GM12878 (cell line): Measurements from ENCODE around the gene EBF3. TPM values are rescaled to one million over a fixed set of nuclear protein-coding genes. Genes with fewer than 3 reads are reported as not detected.

Experiments used
- ATAC-seq: fragments of 200-7000 bp; cut with Tn5 transposase; 3 replicates; pipeline ENCODE4 v1.9.1; 2020; ENCODE audit warnings: mild to moderate bottlenecking, moderate library complexity
- BruUV-seq: library from RNA; stranded (reverse); fragments of 400-500 nt; replicated peaks from 2 replicates; lab custom pipeline; 2021; lab: Mats Ljungman, UMichigan
- CTCF ChIA-PET: fragments of 300-600 bp; sonication (Branson Sonifier 250); formaldehyde crosslinking; extraction: SDS; loops from one replicate; lab custom pipeline; 2021; ENCODE audit warnings: inconsistent platforms; lab: Yijun Ruan, JAX
- POLR2A ChIA-PET: fragments of 350-600 bp; formaldehyde crosslinking; extraction: SDS; loops from one replicate; lab custom pipeline; 2021; ENCODE audit warnings: inconsistent platforms; lab: Charles Lee
- RAD21 ChIA-PET: fragments of 300-600 bp; sonication (Branson Sonifier 250); formaldehyde crosslinking; loops from one replicate; lab custom pipeline; 2023; ENCODE audit warnings: antibody characterized with exemption; ENCODE audit not compliant: unreplicated experiment; lab: Charles Lee
- SMC1A ChIA-PET: fragments of 300-600 bp; sonication (Branson Sonifier 250); formaldehyde crosslinking; loops from one replicate; lab custom pipeline; 2023; ENCODE audit not compliant: unreplicated experiment, uncharacterized antibody; lab: Charles Lee
- DNase-seq: peaks from one replicate; pipeline ENCODE4 v3.0.0-alpha.2; 2011; ENCODE audit warnings: low read depth, low spot score
- FAIRE-seq: peaks from 3 replicates; lab custom pipeline; 2011; peaks lifted over from hg19 to GRCh38; lab: Jason Lieb, UNC
- H2AFZ ChIP-seq: 2 replicates; pipeline ENCODE4 v1.6.0; 2011; ENCODE audit warnings: low read depth, low read length, control low read depth; ENCODE audit not compliant: control insufficient read depth
- H3K27ac ChIP-seq: 2 replicates; pipeline ENCODE4 v1.5.1; 2011; ENCODE audit warnings: control low read depth; ENCODE audit not compliant: control insufficient read depth, insufficient read depth
- H3K27me3 ChIP-seq, 2 experiments: replicated peaks in 1 of 2; 2 replicates each; pipeline versions ENCODE4 v1.6.0 to v1.6.1; 2011; ENCODE audit warnings: low read length in 1 of 2; ENCODE audit not compliant: control insufficient read depth in 2 of 2, insufficient read depth in 2 of 2
- H3K36me3 ChIP-seq, 2 experiments: 2 replicates each; pipeline ENCODE4 v1.5.1; 2011; ENCODE audit warnings: low read length in 1 of 2; ENCODE audit not compliant: control insufficient read depth in 2 of 2, insufficient read depth in 2 of 2
- H3K4me1 ChIP-seq: 2 replicates; pipeline ENCODE4 v1.6.1; 2011; ENCODE audit warnings: mild to moderate bottlenecking, low read length, moderate library complexity, mixed read lengths; ENCODE audit not compliant: control insufficient read depth, insufficient read depth
- H3K4me2 ChIP-seq: 2 replicates; pipeline ENCODE4 v1.6.0; 2011; ENCODE audit warnings: control low read depth; ENCODE audit not compliant: control insufficient read depth, insufficient read depth
- H3K4me3 ChIP-seq: fragments of 200-600 bp; sonication (generic); 2 replicates; pipeline ENCODE4 v1.5.1; 2016
- H3K79me2 ChIP-seq: 2 replicates; pipeline ENCODE4 v1.6.0; 2011; ENCODE audit warnings: low read length; ENCODE audit not compliant: control insufficient read depth, insufficient read depth
- H3K9ac ChIP-seq: 2 replicates; pipeline ENCODE4 v1.8.0; 2011; ENCODE audit warnings: low read length, control low read depth, mixed read lengths; ENCODE audit not compliant: control insufficient read depth, insufficient read depth
- H3K9me3 ChIP-seq: replicated peaks from 3 replicates; pipeline ENCODE4 v1.5.1; 2011; ENCODE audit warnings: mild to moderate bottlenecking, low read length; ENCODE audit not compliant: control insufficient read depth, insufficient read depth
- H4K20me1 ChIP-seq: 2 replicates; pipeline ENCODE4 v1.6.0; 2011; ENCODE audit not compliant: control insufficient read depth, insufficient read depth
- CBX5 ChIP-seq: sonication (generic); IDR thresholded peaks from 2 replicates; pipeline ENCODE4 v1.6.1; 2016; ENCODE audit warnings: low read depth, moderate library complexity, mild to moderate bottlenecking, inconsistent platforms
- FOXK2 ChIP-seq: fragments of 450-650 bp; IDR thresholded peaks from 2 replicates; pipeline ENCODE4 v1.6.1; 2017; ENCODE audit warnings: mild to moderate bottlenecking, moderate library complexity
- IRF3 ChIP-seq: fragments of 450-650 bp; IDR thresholded peaks from 2 replicates; pipeline ENCODE4 v1.6.1; 2014; ENCODE audit warnings: mild to moderate bottlenecking
- PBX3 ChIP-seq: IDR thresholded peaks from 2 replicates; pipeline ENCODE4 v1.6.1; 2011; ENCODE audit warnings: mild to moderate bottlenecking, low read depth, low read length, moderate library complexity; ENCODE audit not compliant: insufficient replicate concordance
- RCOR1 ChIP-seq: conservative IDR thresholded peaks from 2 replicates; pipeline ENCODE4 v1.6.1; 2012; ENCODE audit warnings: low read depth, low read length, improper control_type of control experiment
- SIN3A ChIP-seq: IDR thresholded peaks from 2 replicates; pipeline ENCODE4 v1.6.1; 2012; ENCODE audit warnings: low read depth, low read length, improper control_type of control experiment
- ZBED1 ChIP-seq: IDR thresholded peaks from 2 replicates; pipeline ENCODE4 v1.6.1; 2016; ENCODE audit warnings: borderline replicate concordance
- WGBS: methylation state at CpG from one replicate; pipeline ENCODE4 v1.1.6; 2016; ENCODE audit warnings: low lambda C conversion rate; ENCODE audit not compliant: insufficient replicate concordance, insufficient coverage; ENCODE audit errors: missing lambda C conversion rate; 5-methylcytosine and 5-hydroxymethylcytosine counted together
- in situ Hi-C: fragments of 300-500 bp; cut with MboI; formaldehyde crosslinking; loops from 9 replicates; pipeline ENCODE4 v1.14.3; 2018; ENCODE audit warnings: mixed read lengths
- intact Hi-C: fragments of 100-400 bp; cut with micrococcal nuclease; formaldehyde crosslinking; loops from one replicate; pipeline ENCODE4 v1.14.2; 2022; ENCODE audit not compliant: unreplicated experiment
- polyA plus RNA-seq, 11 experiments: library from polyadenylated mRNA; depleted of rRNA in 4 of 11; unstranded in 6 of 11; stranded (reverse) in 5 of 11; fragments of >200 nt; fragmentation: Nextera tagmentation in 4 of 11; fragmentation: Illumina TruSeq in 1 of 11; extraction: Ambion mirVana in 4 of 11; extraction: Trizol in 1 of 11; gene quantifications; 1 replicate in 1 of 11; 2 replicates in 10 of 11; pipeline versions ENCODE4 v1.2.1 to v1.2.3, GENCODE V29; 2011 to 2016; ENCODE audit warnings: inconsistent platforms in 2 of 11, missing spikeins in 2 of 11, low read depth in 1 of 11
- total RNA-seq, 4 experiments: library from RNA; depleted of rRNA in 3 of 4; stranded (reverse); fragments of >200 nt in 3 of 4; fragmentation: Illumina TruSeq in 1 of 4; extraction: Trizol in 1 of 4; gene quantifications; 2 replicates each; pipeline versions ENCODE4 v1.2.1 to v1.2.3, GENCODE V29; 2013 to 2021

EBF3 gene
- total and polyA plus RNA-seq, 10 of the 15 experiments (the other 5 are each of a cell fraction or from before 2014, with no cell fraction given) = not detected

GRCh38 chr10:129869596-129870473, 94.2 kb downstream of the EBF3 start:
- FAIRE-seq (no peak), DNase-seq (no peak), ATAC-seq (no peak)
- ChIA-PET RAD21 (no interaction called here), POLR2A (no interaction called here), SMC1A (no interaction called here), CTCF (no interaction called here)
- no peak overlapping the region for H3K4me3 ChIP-seq
- H3K9me3 ChIP-seq = no peaks in the 10 kb centered on the region
- no peak overlapping the region for H2AFZ ChIP-seq
- no peaks in the 10 kb centered on the region for H4K20me1 ChIP-seq
- H3K4me2 ChIP-seq = no peak overlapping the region
- WGBS = 76% methylated on average over 22 of the region's 22 CpGs
- H3K4me1 ChIP-seq = no peaks in the 10 kb centered on the region
- no peaks in the 10 kb centered on the region for H3K27me3 ChIP-seq
- BruUV-seq = no TSS peak
- in situ Hi-C loops = no loop called here
- H3K27ac ChIP-seq = no peak overlapping the region
- H3K36me3 ChIP-seq = no peaks in the 10 kb centered on the region
- intact Hi-C loops = no loop called here
- no peak overlapping the region for H3K9ac ChIP-seq
- H3K79me2 ChIP-seq = no peaks in the 10 kb centered on the region
- no peak for TF ChIP-seq RCOR1
- TF ChIP-seq FOXK2 = no peak
- no peak for TF ChIP-seq SIN3A
- TF ChIP-seq CBX5 = no peak
- TF ChIP-seq IRF3 = no peak
- no peak for TF ChIP-seq PBX3
- TF ChIP-seq ZBED1 = no peak
